ENCODE results near the gene FGFR2.

FGFR2 gene

DNA sequence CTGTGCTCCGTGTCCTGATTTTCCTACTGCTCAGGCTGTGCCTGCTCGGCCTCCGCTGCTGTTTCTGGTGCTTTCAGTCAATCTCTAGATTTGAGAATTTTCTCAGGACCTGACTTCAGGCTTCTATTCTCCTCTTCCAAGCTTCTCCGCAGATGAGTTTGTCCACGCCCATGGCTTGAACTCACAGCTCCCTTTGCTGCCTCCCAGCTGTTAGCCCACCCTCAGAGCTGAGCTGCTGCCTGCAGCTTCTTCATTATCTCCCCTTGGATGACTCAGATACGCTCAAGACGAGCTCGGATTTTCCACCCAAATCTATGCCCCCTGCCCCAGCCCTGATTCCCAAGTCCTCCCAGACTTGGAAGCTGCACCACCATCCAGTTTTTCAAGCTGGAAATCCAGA is 104.7 kb downstream of the FGFR2 start:
- DNase-seq (ENCODE audit: low read depth), result no peak

DNA sequence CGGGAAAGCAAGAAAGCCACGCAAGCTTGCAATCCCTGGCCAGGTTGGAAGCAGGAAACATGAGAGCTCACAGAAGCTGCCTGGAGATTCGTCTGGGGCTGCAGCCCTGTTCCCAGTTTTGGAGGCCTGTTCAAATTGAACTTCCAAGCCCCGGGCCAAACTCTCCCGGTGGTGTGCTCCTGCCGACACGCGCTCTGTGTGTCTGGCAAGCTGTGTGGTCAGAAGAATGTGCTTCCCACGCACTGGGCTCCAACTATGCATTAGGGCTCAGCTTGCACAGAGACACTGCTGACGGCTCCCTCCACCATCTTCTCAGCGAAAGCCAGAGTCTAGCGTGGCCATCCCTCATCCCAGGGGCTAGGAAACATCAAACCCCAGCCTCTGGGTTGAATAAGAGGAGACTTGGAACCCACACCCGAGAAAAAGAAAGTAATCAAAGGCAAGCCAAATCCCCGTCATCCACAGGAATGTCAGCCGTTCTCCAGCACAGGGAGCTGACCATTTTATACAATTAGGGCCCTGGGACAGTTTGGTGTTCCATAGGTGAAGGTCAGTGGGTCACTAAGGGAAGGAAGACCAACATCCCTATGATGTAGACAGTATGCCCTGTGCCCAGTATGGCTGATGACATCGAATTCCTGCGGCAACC is 107.2 kb downstream of the FGFR2 start:
- peak; percentile 1 for DNase-seq (ENCODE audit: low read depth)

- DNase-seq (ENCODE audit: low read depth), result no peak
Observed at GRCh38 chr10:121485436-121486139, 112.7 kb downstream of the FGFR2 start.

DNA sequence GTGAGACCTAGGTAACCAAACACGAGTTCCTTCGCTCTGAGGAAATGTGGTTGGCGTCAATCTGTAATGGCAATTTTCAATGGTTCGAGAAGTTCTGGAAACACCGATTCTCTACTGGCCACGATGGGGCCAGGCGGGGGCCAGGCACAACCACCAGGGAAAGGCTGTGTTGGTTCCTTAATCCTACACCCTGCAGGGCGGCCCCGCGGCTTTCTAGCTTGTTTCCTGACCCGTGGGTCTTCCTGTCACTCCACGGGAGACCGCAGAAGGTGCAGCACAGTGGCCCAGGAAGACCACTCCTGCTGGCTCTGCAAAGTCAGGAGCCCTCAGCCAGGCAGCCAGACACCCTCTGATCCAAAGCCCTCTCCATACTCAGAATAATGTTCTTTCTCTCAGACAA is 113.4 kb downstream of the FGFR2 start:
- DNase-seq (ENCODE audit: low read depth), result no peak

GRCh38 chr10:121484401-121484800 is 113.8 kb downstream of the FGFR2 start:
- no peak for DNase-seq (ENCODE audit: low read depth)

- peak; percentile 14 for DNase-seq (ENCODE audit: low read depth)
Observed at GRCh38 chr10:121481180-121481579, 117.1 kb downstream of the FGFR2 start.

- no peak for DNase-seq (ENCODE audit: low read depth)
Observed at GRCh38 chr10:121478556-121478955, 119.7 kb downstream of the FGFR2 start.

DNA sequence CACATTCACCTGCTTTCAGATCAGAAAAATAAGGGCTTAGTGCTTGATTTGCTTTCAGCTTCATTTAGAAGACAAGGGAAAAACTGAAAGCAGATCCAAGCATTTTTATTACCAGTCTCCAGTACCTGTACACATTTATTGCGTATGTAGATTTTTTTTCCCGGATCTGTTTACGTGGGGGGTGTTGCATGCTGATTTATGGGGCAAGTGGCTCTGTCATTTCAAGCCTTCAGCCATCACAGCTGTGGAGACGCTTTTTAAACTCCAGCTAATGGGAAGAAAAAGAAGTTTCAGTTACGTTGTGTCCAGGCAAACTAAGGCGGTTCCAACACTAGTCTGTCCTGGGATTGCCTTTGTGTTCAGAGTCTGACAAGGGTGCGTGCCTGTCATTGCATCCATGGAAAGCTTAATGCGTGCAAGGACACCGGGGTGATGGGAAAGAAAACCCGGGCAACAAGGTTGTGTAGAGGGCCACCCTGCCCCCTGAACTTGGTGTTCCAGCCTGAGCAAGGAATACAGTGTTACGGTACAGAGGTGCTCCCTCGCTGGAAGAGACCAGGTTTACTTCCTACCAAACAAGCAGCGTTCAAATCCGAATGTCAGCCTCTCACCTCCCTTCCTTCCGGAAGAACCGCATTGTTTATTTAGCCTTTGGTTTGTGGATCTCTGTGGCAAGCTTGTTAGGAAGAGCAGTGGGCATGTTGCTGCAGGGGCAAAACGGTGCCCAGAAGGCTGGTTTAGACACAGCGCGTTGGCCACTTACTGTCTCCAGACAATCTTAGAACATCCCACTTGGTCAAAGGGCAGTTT is 128.2 kb downstream of the FGFR2 start:
- DNase-seq (ENCODE audit: low read depth), result no peak

- no peak for DNase-seq (ENCODE audit: low read depth)
Observed at GRCh38 chr10:121468726-121469125, 129.5 kb downstream of the FGFR2 start.

DNA sequence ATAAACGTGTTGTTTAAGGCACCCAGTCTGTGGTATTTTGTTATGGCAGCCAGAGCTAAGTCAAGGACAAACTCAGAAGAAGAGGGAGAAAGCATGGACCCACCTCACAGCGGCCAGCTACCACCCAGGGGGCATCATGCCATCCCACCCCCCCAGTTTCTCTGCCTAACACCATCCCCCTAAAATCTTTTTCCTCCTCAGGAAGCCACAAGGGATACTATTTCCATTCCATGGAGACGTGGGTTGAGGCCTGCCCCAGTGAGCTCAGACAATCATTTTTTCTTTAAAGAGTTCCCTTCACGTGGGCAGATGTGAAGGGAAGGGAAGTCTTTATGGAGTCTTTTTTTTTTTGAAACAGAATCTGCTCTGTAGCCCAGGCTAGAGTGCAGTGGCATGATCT is 131.8 kb downstream of the FGFR2 start:
- no peak for DNase-seq (ENCODE audit: low read depth)

DNA sequence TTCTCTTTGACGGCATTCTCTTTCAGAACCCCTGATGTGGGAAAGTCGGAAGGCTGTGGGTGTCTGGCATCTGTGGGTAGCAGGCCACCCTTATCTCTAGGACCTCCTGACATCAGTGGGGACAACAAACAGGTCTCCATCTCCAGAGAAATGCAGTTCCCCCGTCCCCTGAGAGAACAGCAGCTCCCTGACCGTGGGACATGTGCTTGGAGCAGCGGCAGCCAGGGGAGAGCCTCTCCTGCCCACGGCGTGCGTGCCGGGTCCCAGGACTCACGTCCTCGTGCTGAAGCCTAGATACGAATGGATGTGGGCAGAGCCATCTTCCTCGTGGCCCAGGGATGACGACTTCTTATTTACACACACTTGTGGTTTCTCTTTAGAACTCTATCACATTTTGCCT is 133.0 kb downstream of the FGFR2 start:
- no peak for DNase-seq (ENCODE audit: low read depth)

DNA sequence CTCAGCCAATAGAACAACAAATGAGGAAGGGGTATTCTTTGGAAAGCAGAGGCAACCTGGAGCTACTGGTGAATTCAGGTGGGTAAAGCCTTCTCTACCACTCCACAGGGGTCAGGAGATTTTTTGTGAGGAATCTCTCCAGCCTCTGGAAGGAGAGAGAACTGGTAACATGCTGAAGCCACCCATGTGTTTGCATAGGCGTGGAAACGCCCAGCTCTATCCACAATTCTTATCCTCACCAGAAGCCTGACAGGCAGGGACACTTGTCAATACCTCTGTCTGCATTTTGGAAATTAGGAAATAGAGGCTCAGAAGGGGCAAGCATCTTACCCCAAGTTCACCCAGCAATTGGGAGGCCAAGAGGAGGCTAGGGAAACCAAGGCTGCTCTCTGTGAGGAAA is 133.7 kb downstream of the FGFR2 start:
- DNase-seq (ENCODE audit: low read depth), result no peak

DNA sequence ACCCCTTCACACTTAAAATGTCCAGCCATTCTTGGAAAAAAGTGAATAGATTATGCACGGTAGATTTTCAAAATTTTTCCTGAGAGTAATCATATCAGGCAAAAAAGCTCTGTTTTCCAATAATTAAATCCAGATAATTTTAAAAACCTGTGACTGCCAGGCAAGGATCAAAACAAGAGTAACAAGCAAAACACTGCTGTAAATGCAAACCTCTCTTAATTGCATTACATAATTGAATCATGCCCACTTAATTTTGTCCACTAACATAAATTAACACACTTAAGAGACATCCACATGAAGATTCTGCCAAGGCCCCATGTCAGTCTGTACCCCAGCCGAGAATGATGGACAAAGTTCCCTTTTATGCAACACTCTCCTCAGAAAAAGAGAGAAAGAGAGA is 135.3 kb downstream of the FGFR2 start:
- DNase-seq (ENCODE audit: low read depth), result no peak

GRCh38 chr10:121462281-121462680 is 136.0 kb downstream of the FGFR2 start:
- no peak for DNase-seq (ENCODE audit: low read depth)

- no peak for DNase-seq (ENCODE audit: low read depth)
Observed at GRCh38 chr10:121461307-121461706, 136.9 kb downstream of the FGFR2 start.

- DNase-seq (ENCODE audit: low read depth), result no peak
Observed at GRCh38 chr10:121460733-121461132, 137.5 kb downstream of the FGFR2 start.

- no peak for DNase-seq (ENCODE audit: low read depth)
Observed at GRCh38 chr10:121459622-121460453, 138.4 kb downstream of the FGFR2 start.

DNA sequence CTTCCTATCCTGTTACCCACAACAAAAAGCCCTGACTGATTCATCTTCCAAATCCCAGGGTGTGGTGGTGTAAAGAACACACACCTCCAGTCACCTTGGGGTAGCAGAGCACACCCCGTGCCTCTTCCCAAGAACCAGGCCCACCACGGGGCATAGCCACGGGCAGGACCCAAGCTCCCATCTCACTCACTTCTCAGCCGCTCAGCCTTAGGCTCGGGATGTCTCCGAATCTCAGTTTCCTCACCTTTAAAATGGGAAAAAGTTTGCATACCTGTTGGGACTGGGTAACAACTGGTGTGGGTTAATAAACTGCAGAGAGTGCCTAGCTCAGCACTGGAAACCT is 139.0 kb downstream of the FGFR2 start:
- no peak for DNase-seq (ENCODE audit: low read depth)

DNA sequence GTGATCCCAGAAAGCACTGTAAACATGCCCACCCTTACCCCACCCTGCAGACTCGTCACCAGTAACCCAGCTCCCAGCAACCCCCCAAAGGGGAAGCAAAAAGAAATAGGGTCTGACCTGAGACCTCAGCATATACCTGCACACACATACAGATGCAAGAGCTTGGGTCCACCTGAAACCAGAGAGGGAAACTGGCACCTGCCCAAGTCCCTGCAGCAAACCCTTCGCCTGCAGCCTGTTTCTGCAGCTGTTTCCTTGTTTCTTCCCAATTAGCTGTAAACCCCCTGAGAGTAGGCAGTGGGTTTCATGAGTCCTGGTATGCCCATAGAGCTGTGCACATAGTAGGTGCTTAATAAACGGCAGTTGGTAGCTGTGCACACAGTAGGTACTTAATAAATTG is 140.5 kb downstream of the FGFR2 start:
- no peak for DNase-seq (ENCODE audit: low read depth)

GRCh38 chr10:121455377-121455776 is 142.9 kb downstream of the FGFR2 start:
- DNase-seq (ENCODE audit: low read depth), result no peak

DNA sequence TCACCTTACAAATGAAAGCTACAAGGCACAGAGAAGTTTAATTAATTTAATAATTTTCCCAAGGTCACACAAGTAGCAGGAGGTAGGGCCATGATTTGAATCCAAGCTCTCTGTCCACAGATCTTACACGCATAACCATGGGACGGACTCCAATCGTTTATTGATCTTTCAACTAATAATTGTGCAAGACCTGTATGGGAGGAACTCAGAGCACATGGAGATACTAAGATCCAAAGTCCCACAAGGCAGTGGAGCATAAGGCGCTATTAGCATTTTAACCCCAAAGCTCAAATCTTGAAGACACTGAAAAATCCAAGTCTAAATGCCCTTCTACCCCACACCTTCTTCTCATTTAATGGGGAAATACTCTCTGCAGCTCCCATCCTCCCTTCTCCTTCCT is 143.5 kb downstream of the FGFR2 start:
- DNase-seq (ENCODE audit: low read depth), result no peak

- no peak for DNase-seq (ENCODE audit: low read depth)
Observed at GRCh38 chr10:121453160-121453559, 145.1 kb downstream of the FGFR2 start.
